Sigmoid colon (tissue), 4 donors: ENCODE measurements around the gene RNF123.

Experiments used
- POLR2A ChIP-seq, 2 donors: fragments of 450-650 bp; IDR thresholded peaks; one replicate each; pipeline ENCODE4 v1.6.1; 2016; ENCODE audit warnings: antibody characterized with exemption in 2 of 2, mild to moderate bottlenecking in 2 of 2, moderate library complexity in 2 of 2
- POLR2AphosphoS5 ChIP-seq, 4 donors: sonication (generic); formaldehyde crosslinking; IDR thresholded peaks; one replicate each; pipeline ENCODE4 v1.6.1; 2017; ENCODE audit warnings: antibody characterized with exemption in 4 of 4
- TF ChIP-seq, protein P1 (sequence below), 4 experiments: fragments of 450-650 bp in 3 of 4; fragments of 200-600 bp in 1 of 4; IDR thresholded peaks; one replicate each; pipeline ENCODE4 v1.5.1; 2016 to 2019; ENCODE audit warnings: antibody characterized with exemption in 4 of 4, mild to moderate bottlenecking in 3 of 4, moderate library complexity in 2 of 4

DNA sequence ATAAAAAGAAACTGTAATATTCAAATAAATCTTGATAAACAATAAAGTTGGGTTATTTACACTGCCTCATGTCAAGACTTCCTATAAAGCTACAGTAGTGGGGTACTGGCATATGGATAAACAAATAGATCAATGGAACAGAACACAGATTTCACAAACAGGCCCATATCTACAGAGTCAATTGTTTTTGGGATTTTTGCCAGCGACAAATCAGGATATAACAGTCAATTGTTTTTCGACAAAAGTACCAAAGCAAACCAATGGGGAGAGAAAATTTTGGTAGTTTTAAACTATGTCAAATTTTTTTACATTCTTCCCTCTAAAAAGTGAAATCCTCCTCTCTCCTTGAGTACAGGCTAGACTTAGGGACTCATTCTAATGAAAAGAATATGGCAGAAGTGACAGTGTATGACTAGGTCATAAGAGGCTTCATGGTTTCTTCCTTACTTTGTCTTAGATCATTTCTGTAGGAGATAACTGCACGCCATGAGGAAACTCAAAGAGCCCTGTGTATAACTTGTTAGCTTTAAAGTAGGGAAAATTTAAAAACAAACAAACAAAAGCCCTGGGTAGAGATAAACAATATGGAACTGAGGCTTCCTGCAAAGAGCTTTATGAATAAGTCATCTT is 80.0 kb downstream of the RNF123 start:
- TF ChIP-seq, protein P1, sequence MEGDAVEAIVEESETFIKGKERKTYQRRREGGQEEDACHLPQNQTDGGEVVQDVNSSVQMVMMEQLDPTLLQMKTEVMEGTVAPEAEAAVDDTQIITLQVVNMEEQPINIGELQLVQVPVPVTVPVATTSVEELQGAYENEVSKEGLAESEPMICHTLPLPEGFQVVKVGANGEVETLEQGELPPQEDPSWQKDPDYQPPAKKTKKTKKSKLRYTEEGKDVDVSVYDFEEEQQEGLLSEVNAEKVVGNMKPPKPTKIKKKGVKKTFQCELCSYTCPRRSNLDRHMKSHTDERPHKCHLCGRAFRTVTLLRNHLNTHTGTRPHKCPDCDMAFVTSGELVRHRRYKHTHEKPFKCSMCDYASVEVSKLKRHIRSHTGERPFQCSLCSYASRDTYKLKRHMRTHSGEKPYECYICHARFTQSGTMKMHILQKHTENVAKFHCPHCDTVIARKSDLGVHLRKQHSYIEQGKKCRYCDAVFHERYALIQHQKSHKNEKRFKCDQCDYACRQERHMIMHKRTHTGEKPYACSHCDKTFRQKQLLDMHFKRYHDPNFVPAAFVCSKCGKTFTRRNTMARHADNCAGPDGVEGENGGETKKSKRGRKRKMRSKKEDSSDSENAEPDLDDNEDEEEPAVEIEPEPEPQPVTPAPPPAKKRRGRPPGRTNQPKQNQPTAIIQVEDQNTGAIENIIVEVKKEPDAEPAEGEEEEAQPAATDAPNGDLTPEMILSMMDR (IDR thresholded peaks at IDR 0.05) = no peak
- TF ChIP-seq POLR2A (IDR thresholded peaks at IDR 0.05) (no peak), POLR2AphosphoS5 (IDR thresholded peaks at IDR 0.05) (no peak)
